Neuronal stem cell (in vitro differentiated cells): ENCODE results near the gene MIER1.

Source experiments
- DNase-seq: peaks from one replicate; pipeline ENCODE4 v3.0.0-alpha.2; 2013; ENCODE audit warnings: low spot score
- H2AFZ ChIP-seq: one replicate; pipeline ENCODE4 v1.6.1; 2013; ENCODE audit warnings: mild to moderate bottlenecking, low read length, inconsistent platforms
- H2AK5ac ChIP-seq: 2 replicates; pipeline ENCODE4 v1.6.1; 2013; ENCODE audit warnings: low read depth, mild to moderate bottlenecking, inconsistent platforms, low read length, moderate library complexity, mixed read lengths
- H2BK120ac ChIP-seq: 2 replicates; pipeline ENCODE4 v1.6.1; 2013; ENCODE audit warnings: low read depth, mild to moderate bottlenecking, inconsistent platforms, low read length, moderate library complexity, mixed read lengths
- H2BK12ac ChIP-seq: one replicate; pipeline ENCODE4 v1.6.1; 2013; ENCODE audit warnings: low read length, inconsistent platforms
- H2BK15ac ChIP-seq: 2 replicates; pipeline ENCODE4 v1.6.1; 2013; ENCODE audit warnings: mild to moderate bottlenecking, low read length, inconsistent platforms, mixed read lengths
- H2BK5ac ChIP-seq: one replicate; pipeline ENCODE4 v1.6.1; 2013; ENCODE audit warnings: inconsistent platforms, mild to moderate bottlenecking, low read length, moderate library complexity
- H3K14ac ChIP-seq: one replicate; pipeline ENCODE4 v1.6.1; 2013; ENCODE audit warnings: low read length, inconsistent platforms
- H3K18ac ChIP-seq: 2 replicates; pipeline ENCODE4 v1.6.1; 2013; ENCODE audit warnings: low read length, inconsistent platforms
- H3K23ac ChIP-seq: 2 replicates; pipeline ENCODE4 v1.6.1; 2013; ENCODE audit warnings: low read depth, mild to moderate bottlenecking, mixed read lengths, low read length, inconsistent platforms; ENCODE audit not compliant: poor library complexity
- H3K27ac ChIP-seq: replicated peaks from 3 replicates; pipeline ENCODE4 v1.5.1; 2013; ENCODE audit warnings: low read length, inconsistent platforms
- H3K27me3 ChIP-seq, 3 experiments: 2 replicates each; pipeline ENCODE4 v1.6.1; 2013; ENCODE audit warnings: low read length in 3 of 3, mild to moderate bottlenecking in 2 of 3, inconsistent platforms in 1 of 3, low read depth in 1 of 3, mixed read lengths in 1 of 3, moderate library complexity in 1 of 3; ENCODE audit not compliant: control insufficient read depth in 3 of 3, insufficient read depth in 3 of 3
- H3K36me3 ChIP-seq, 2 donors: replicated peaks in 1 of 2; 2 replicates each; pipeline ENCODE4 v1.6.1; 2013; ENCODE audit warnings: low read length in 2 of 2; ENCODE audit not compliant: control insufficient read depth in 2 of 2, insufficient read depth in 2 of 2
- H3K4ac ChIP-seq: 2 replicates; pipeline ENCODE4 v1.6.1; 2013; ENCODE audit warnings: inconsistent platforms, mild to moderate bottlenecking, low read length, moderate library complexity
- H3K4me1 ChIP-seq, 2 donors: 1 replicate in 1 of 2; 2 replicates in 1 of 2; pipeline ENCODE4 v1.6.1; 2013; ENCODE audit warnings: low read length in 2 of 2, low read depth in 1 of 2; ENCODE audit not compliant: control insufficient read depth in 2 of 2, insufficient read depth in 1 of 2
- H3K4me2 ChIP-seq: one replicate; pipeline ENCODE4 v1.6.1; 2013; ENCODE audit warnings: mild to moderate bottlenecking, low read length, inconsistent platforms; ENCODE audit not compliant: insufficient read depth, poor library complexity, severe bottlenecking
- H3K4me3 ChIP-seq, 2 donors: 2 replicates each; pipeline ENCODE4 v1.5.1; 2013; ENCODE audit warnings: low read length in 2 of 2, mild to moderate bottlenecking in 2 of 2, inconsistent platforms in 1 of 2, moderate library complexity in 1 of 2
- H3K79me1 ChIP-seq: one replicate; pipeline ENCODE4 v1.6.1; 2013; ENCODE audit warnings: low read depth, mild to moderate bottlenecking, inconsistent platforms, low read length, moderate library complexity
- H3K9ac ChIP-seq: one replicate; pipeline ENCODE4 v1.6.1; 2013; ENCODE audit warnings: mild to moderate bottlenecking, low read depth, low read length, inconsistent platforms; ENCODE audit not compliant: poor library complexity
- H3K9me3 ChIP-seq, 2 donors: replicated peaks in 1 of 2; 2 replicates each; pipeline versions ENCODE3 to v1.6.1; 2013; ENCODE audit warnings: low read length in 2 of 2, mild to moderate bottlenecking in 2 of 2, inconsistent platforms in 1 of 2, low read depth in 1 of 2, mixed read lengths in 1 of 2, moderate library complexity in 1 of 2; ENCODE audit not compliant: control insufficient read depth in 2 of 2, insufficient read depth in 1 of 2
- H4K8ac ChIP-seq: one replicate; pipeline ENCODE4 v1.6.1; 2013; ENCODE audit warnings: low read depth, mild to moderate bottlenecking, inconsistent platforms, low read length, moderate library complexity
- H4K91ac ChIP-seq: one replicate; pipeline ENCODE4 v1.6.1; 2013; ENCODE audit warnings: low read length, low read depth, mild to moderate bottlenecking, inconsistent platforms; ENCODE audit not compliant: poor library complexity
- WGBS, 2 donors: extraction: QIAGEN DNeasy Blood & Tissue Kit; methylation state at CpG; one replicate each; pipeline ENCODE4 v1.1.7; 2013; ENCODE audit warnings: missing lambda C conversion rate in 2 of 2, mixed read lengths in 1 of 2; ENCODE audit not compliant: insufficient read length in 2 of 2, insufficient replicate concordance in 1 of 2; ENCODE audit errors: extremely low coverage in 2 of 2; 5-methylcytosine and 5-hydroxymethylcytosine counted together

Gene MIER1

GRCh38 chr1:66933887-66934700 lies 9.3 kb downstream of the MIER1 start:
- Histone ChIP-seq H3K9me3 (peaks cover 0 to 3% of the 10 kb centered on the region in 2 donors), H3K79me1 (peaks cover 1% of the 10 kb centered on the region), H3K4me3 (no peak overlapping the region), H3K18ac (no peak overlapping the region), H2BK5ac (no peak overlapping the region), H4K8ac (no peak overlapping the region), H3K23ac (no peak overlapping the region), H2BK120ac (no peak overlapping the region), H2BK12ac (no peak overlapping the region), H3K9ac (no peak overlapping the region), H2BK15ac (no peak overlapping the region), H3K36me3 (peaks cover 0 to 1% of the 10 kb centered on the region in 2 donors), H3K4me2 (no peak overlapping the region), H2AK5ac (no peak overlapping the region), H4K91ac (no peak overlapping the region), H3K4me1 (peaks cover 0 to 21% of the 10 kb centered on the region in 2 donors), H3K27ac (no peak overlapping the region), H2AFZ (no peak overlapping the region), H3K27me3 (no peaks in the 10 kb centered on the region), H3K4ac (no peak overlapping the region), H3K14ac (no peak overlapping the region)
- DNase-seq, result no peak
- WGBS, 2 donors, result no CpG with 5 or more reads among the region's 7 CpGs

GRCh38 chr1:66937529-66938234 lies 12.9 kb downstream of the MIER1 start:
- no CpG with 5 or more reads among the region's 1 CpG for WGBS, 2 donors
- Histone ChIP-seq H3K27ac (no peak overlapping the region), H3K18ac (no peak overlapping the region), H2AK5ac (no peak overlapping the region), H2BK15ac (no peak overlapping the region), H3K9ac (no peak overlapping the region), H3K9me3 (peaks cover 0 to 3% of the 10 kb centered on the region in 2 donors), H4K91ac (no peak overlapping the region), H2AFZ (no peak overlapping the region), H4K8ac (no peak overlapping the region), H2BK5ac (no peak overlapping the region), H3K4me2 (no peak overlapping the region), H2BK12ac (no peak overlapping the region), H3K4ac (no peak overlapping the region), H2BK120ac (no peak overlapping the region), H3K79me1 (peaks cover 1% of the 10 kb centered on the region), H3K36me3 (peaks cover 0 to 25% of the 10 kb centered on the region in 2 donors), H3K4me1 (peaks cover 0 to 12% of the 10 kb centered on the region in 2 donors), H3K27me3 (no peaks in the 10 kb centered on the region), H3K14ac (no peak overlapping the region), H3K23ac (no peak overlapping the region), H3K4me3 (no peak overlapping the region)
- DNase-seq, result no peak

GRCh38 chr1:66938613-66939012 lies 13.8 kb downstream of the MIER1 start:
- Histone ChIP-seq H2AFZ (no peak overlapping the region), H3K27me3 (no peaks in the 10 kb centered on the region), H3K9ac (no peak overlapping the region), H3K23ac (no peak overlapping the region), H3K4me3 (no peak overlapping the region), H3K18ac (no peak overlapping the region), H4K91ac (no peak overlapping the region), H3K79me1 (peaks cover 1% of the 10 kb centered on the region), H2BK12ac (no peak overlapping the region), H2BK120ac (no peak overlapping the region), H3K4me2 (no peak overlapping the region), H2BK15ac (no peak overlapping the region), H3K27ac (no peak overlapping the region), H3K36me3 (peaks cover 0 to 31% of the 10 kb centered on the region in 2 donors), H4K8ac (no peak overlapping the region), H3K4ac (no peak overlapping the region), H2AK5ac (no peak overlapping the region), H3K4me1 (peaks cover 0 to 5% of the 10 kb centered on the region in 2 donors), H3K14ac (no peak overlapping the region), H2BK5ac (no peak overlapping the region), H3K9me3 (peaks cover 0 to 3% of the 10 kb centered on the region in 2 donors)
- no peak for DNase-seq

GRCh38 chr1:66940981-66941380 lies 16.2 kb downstream of the MIER1 start:
- Histone ChIP-seq H2BK12ac (no peak overlapping the region), H2AFZ (no peak overlapping the region), H2BK5ac (no peak overlapping the region), H3K23ac (no peak overlapping the region), H3K27ac (no peak overlapping the region), H3K9ac (no peak overlapping the region), H3K79me1 (no peaks in the 10 kb centered on the region), H2AK5ac (no peak overlapping the region), H3K18ac (no peak overlapping the region), H3K4ac (no peak overlapping the region), H3K27me3 (no peaks in the 10 kb centered on the region), H3K4me2 (no peak overlapping the region), H2BK15ac (no peak overlapping the region), H3K9me3 (peaks cover 0 to 3% of the 10 kb centered on the region in 2 donors), H2BK120ac (no peak overlapping the region), H4K8ac (no peak overlapping the region), H3K4me1 (no peaks in the 10 kb centered on the region), H3K14ac (no peak overlapping the region), H4K91ac (no peak overlapping the region), H3K36me3 (peaks cover 2 to 53% of the 10 kb centered on the region in 2 donors), H3K4me3 (no peak overlapping the region)
- WGBS, 2 donors, result no CpG with 5 or more reads among the region's 1 CpG
- no peak for DNase-seq
